Stimulated activated CD4-positive, alpha-beta T cell treated with anti-CD3 and anti-CD28 coated beads, Interleukin-4, amount 100 ng/mL, for 24 hours (primary cell): Measurements from ENCODE around the gene SERPINE2.
"Not testable (repeated sequence)": the region's sequence is repeated elsewhere in the genome, so short reads cannot be mapped to it uniquely, and the experiment has no call there.

Source experiments
- DNase-seq: peaks from one replicate; pipeline ENCODE4 v3.0.0-alpha.2; 2020

Gene SERPINE2

DNA sequence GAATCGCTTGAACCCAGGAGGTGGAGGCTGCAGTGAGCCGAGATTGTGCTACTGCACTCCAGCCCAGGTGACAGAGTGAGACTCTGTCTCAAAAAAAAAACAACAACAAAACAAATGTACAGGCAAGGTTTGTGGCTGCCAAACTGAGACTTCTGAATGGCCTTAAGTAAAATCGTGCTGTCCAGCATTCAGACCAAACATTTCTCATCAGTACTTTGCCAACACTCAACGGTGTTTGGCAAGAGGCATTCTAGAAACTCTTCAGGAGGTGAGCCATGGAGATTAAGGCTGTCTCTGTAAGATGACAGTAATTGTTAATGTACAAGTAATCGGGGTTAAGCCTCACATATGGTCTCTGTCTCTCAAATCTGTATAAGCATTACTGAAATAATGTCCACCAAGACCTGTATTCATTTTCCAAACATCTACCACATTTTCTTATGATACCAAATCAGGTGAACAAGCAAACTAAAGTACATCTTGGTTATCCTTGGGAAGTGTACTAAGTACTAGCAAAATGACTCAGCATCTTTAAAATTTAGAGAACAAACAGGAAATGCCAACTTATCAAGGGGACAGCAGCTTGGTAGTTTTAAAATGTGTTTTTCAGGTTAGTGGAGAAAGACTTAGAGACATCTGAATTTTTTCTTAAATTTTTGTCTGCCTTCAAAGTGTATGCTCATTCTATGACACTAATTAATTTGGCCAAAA lies 29.3 kb downstream of the SERPINE2 start:
- DNase-seq: no peak

DNA sequence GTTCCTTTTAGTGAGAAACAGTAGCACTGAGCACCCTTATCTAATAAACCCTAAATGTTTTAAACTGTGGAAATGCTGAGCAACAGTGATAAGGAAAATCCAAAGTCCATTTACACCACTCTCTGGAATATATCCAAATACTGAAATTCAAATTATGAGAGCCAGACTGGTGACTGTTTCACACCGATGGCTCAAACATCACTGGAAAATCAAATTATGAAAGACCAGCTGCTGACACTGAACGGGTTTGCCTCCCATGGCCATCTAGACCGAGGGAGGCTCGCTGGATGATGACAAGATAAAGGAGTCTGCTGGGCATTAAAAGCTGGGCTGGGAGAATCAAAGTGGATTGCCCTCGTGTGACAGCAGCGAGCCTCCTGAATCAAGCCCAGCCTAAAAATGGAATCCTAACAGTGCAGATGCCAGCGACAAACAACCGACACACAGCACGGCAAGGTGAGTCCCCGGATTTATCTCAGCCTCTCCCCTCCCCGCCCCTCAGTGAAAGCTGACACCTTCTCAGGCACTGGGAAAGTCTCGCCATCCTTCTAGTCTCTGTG lies 30.3 kb downstream of the SERPINE2 start:
- DNase-seq: no peak

DNA sequence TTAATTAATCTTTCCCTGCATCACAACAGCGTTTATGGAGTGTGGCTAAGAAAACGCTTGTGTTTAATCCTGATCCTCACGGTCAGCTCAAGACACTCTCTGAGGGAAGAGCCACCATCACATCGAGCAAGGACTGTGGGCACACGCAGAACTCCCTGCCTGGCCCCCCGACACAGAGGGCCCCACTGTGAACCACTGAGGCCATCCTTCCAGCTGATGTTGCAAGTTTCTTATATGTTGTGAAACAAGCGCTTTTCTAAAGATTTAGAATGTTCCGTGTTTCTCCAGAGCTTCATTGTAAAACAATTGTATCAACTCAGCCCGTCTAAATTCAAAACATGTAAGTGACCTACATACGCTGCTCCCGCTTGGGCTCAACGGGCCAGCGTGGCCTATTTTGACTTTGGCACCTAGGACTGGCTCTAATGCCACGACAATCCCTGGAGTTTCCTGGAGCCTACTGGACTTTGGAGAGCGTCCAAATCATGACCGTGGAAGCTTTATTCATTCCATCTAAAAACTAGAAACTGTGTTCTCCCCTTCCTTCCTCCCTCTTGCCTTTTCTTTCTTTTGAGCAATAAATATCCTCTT lies 34.9 kb downstream of the SERPINE2 start:
- DNase-seq: no peak

DNA sequence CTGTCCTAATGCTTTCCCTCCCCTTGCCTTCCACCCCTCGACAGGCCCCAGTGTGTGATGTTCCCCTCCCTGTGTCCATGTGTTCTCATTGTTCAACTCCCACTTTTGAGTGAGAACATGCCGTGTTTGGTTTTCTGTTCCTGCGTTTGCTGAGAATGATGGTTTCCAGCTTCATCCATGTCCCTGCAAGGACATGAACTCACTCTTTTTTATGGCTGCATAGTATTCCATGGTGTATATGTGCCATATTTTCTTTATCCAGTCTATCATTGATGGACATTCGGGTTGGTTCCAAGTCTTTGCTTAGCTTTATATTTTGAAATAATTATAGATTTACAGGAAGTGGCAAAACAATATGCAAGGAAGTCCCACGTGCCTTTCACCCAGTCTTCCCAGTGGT lies 38.4 kb downstream of the SERPINE2 start:
- not testable (repeated sequence) for DNase-seq

DNA sequence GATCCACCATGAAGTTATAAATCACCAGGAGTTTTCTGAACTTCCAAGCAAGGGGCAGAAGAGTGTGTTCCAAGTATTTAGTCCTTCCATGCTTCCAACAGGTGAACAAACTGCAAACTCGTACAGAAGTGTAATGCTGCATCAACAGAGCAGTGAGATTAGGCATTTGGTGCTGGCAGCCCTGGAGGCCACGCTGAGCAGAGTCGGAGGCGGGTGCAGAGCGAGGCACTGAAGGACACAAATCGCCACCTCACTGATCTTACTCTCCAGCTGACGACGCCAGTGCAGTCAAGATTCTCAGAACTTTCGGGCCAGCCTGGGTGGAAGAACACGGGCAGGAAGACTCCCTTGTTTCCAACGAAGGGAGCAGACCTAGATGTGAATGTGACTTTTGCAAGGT lies 39.2 kb downstream of the SERPINE2 start:
- no peak for DNase-seq

DNA sequence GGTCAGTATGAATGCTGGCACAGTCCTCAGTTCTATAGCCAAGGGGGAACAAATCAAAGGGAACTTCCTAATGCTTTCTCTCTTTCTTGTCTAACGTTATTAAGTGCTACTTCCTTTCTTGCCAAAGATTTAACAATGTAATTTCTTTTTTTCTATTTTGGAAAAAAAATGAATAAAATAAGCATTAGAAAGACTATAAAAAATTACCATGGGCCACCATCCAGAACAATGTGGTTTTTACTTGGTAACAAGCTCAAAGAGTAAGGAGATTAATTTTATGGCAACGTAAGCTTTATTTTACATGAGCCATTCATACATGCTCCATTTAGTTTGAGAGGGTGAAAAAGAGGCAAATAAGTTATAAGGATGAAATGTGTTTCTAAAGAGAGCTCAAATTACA lies 40.1 kb downstream of the SERPINE2 start:
- DNase-seq: no peak

DNA sequence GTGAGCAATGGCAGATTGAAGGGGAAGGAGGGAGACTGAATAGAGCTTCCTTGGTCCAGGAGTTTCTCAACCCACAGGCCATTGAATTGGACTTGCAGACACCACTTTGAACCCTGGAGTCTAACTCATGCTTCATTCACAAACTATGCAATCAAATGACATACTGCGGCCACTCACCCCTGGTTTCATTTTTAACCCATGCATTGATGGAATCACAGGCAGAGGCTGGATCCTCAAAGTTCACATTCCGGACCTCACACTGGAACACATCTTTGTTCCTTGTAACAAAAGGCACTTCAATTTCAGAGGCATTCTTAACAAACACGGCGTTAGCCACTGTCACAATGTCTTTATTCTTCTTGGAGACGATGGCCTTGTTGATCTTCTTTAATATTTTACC lies 41.1 kb downstream of the SERPINE2 start:
- DNase-seq: no peak

DNA sequence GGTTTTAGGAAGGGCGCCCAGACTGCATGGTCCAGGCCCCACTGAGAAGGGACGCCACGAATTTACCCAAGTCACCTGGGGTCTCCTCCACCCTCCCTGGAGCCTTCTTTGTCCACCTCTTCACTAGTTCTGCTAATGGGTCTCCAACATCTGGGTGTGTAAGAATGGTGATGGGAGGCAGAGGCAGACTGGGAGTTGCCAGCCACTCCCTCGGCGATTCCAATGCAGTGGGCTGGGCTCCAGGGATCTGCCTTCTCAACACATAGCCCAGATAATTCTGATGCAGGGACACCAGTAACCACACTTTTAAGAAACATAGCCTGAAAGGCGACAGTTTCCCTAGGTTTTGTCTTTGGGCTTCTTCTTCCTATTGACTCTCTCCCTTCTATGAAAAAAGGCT lies 42.7 kb downstream of the SERPINE2 start:
- no peak for DNase-seq

DNA sequence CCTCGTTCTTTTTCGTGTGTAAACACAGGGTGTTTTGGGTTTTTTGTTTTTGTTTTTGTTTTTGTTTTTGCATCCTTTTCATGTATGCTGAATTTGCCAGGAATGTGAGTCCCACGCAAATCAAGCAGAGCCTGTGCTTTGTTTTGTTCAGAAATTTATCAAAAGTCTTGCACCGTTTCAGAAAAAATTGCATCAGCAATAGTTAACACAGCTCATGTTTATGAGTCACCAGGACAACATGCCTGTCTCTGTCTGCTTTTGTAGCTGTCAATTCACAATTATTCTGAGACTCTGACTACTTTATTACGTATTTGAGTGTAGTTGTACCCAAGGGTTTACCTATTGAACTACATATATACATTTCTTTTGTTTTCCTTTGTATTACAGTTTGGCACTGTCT lies 43.5 kb downstream of the SERPINE2 start:
- DNase-seq: no peak

DNA sequence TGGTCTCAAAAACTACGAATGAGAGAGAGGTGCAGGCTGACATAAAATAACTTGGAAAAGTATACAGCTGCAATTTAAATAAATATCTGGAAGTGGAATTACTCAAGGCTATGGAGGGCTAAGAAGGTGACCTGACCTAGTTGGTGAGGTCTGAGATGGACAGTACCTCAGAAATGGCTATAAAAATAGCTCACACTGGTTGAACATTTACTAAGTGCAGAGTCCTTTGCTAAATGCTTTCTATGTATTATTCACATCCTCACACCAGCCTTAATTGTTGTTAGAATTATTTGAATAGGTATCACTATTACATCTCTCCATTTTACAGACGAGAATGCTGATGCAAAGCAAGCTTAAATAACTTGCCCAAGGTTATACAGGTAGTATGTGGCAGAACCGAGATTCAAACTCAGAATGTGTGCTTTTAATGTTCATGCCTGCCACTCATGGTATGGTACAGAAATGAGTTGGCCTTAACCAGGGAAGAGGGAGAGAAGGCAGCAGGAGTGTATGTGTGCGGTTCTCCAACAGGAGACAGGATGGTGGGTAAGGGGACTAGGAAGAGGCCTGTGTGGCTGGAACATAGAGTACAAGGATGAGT lies 44.4 kb downstream of the SERPINE2 start:
- DNase-seq: no peak

DNA sequence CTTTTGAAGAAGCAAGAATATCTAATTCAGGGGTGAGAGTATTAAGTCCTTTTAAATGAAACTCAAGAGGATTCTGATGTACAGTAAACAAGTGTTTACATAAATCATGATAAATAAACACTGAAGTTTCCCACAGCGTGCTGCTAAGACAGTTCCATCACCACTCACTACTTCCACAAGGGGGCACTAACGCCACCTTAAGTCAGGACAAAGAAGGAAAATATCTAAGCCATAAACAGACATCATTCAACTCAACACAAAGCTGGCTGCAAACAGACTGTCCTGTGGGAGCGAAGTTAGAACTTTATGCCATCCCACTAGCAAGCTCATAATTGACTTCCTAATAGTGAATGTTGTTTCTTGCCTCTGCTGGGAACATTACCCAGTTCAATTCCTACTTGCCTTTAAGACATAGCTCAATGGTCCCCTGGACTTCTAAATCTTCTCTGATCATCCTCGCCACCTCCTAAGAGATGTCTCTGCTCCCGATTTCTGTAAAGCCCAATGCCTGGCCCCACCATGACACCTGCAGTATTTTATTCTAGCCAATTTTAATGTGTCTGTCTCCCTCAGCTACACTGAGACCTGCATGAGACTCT lies 45.4 kb downstream of the SERPINE2 start:
- peak; percentile 69 for DNase-seq

DNA sequence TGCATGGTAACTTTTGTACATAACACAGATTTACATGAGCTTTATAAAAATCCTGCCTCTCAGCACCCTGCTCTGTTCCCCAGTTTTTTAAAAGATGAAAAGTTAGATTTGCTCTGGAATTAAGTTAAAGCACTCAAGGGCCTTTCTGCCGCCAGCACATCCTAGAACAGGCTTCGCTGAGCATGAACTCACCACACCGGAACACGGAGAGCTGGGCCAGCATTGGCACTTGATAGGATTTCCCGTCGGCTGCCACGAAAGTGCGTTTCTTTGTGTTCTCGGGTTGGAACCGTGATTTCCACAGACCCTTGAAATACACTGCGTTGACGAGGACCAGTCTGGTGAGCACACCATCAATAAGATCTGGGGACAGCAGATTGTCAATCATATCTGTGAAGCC lies 47.5 kb downstream of the SERPINE2 start:
- DNase-seq: no peak

DNA sequence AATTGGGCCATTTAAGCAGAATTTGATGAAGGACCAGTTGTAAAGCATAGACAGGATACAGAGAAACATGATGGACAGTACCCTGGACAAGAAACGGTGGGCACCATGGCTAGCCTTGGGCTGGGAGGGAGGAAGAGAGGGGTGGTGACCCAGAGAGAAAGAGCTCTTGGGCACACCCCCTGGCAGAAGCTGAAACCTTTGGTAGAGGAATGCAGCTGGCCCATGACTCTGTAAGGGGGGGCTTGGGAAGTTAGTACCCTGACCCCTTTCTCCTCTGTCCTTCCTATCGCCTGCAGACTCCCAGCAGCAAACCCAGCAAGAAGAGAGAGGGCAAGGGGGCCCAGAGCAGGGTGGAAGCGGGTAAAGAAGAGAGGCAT lies 49.2 kb downstream of the SERPINE2 start:
- DNase-seq: no peak

DNA sequence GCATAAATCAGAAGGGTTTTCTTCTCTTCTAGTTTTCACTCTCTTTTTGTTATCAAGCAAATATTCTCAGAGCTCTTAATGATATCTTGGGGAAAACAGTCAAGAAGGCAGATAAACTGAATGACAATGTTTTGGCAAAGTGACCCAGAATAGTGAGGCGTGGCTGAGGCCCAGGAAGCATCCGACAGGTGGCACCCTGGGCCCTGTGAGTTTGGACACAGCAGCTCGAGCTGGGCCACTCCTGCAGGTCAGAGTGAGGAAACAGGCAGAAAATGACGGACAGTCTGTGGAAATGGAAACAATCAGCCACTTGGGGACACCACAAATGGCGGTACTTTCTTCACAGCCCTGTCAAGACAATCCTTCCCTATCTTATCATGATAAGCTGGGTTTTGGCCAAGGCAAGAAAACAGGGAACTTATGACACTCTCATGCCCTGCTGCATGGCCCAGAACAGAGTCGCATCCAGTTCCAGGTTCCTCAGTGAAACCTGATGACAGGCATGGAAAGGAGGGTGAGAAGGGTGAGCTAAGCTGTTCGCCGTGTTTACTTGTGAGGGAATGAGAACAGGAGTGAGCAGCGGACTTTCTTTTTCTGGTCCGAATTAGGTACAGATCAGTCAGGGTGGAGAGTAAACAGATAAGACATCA lies 49.8 kb downstream of the SERPINE2 start:
- DNase-seq: no peak

DNA sequence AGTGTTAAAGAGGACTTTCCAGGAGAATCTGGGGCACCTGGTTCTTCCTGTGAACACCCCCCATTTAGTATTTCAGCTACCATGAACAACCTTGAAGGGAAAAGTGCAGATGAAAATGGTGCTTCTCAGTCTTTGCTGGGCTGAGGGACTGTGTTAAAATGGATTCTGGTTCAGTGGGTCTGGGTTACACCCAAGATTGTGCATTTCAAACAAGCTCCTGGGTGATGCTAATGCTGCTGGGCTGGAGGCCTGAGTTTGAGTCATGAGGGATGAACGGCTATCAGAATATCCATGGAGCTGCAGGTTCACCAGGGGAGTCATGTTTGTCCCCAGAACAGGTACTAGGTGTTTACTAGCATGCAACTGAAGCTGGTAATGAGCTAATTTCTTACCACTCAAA lies 57.8 kb downstream of the SERPINE2 start:
- no peak for DNase-seq

DNA sequence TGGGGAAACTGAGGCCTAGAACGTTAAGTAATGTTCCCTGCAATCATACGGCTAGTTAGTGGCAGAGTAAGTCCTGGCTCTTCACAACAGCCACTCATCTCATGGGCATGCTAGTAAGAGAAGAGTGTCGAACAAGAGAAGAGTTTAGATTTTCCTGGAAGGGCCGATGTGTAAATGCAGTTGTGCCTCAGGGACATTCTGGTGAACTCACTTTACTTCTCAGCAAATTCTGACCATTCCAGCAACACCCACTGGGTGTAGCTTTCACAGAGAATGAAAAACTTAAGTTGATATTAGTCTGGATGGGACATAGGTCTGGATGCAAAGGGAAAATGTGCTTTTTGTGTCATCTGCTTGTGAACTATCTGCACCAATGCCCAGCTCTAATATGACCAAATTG lies 58.3 kb downstream of the SERPINE2 start:
- DNase-seq: no peak

DNA sequence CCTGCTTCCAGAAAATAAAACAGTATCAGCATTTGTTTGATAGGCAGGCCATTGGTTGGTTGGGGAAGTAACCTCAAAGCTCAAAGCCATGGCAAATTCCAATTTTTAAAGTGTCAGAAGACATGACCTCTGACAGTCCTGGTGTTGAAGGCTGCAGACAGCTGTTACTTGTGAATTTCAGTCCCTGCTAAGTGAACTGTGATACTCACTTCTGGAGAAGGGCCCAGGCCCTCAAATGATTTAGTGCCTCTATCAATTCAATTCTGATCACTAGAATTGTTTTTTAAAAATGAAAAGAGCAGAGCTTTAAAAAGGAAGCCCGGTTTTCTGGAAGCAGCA lies 58.7 kb downstream of the SERPINE2 start:
- DNase-seq: no peak

DNA sequence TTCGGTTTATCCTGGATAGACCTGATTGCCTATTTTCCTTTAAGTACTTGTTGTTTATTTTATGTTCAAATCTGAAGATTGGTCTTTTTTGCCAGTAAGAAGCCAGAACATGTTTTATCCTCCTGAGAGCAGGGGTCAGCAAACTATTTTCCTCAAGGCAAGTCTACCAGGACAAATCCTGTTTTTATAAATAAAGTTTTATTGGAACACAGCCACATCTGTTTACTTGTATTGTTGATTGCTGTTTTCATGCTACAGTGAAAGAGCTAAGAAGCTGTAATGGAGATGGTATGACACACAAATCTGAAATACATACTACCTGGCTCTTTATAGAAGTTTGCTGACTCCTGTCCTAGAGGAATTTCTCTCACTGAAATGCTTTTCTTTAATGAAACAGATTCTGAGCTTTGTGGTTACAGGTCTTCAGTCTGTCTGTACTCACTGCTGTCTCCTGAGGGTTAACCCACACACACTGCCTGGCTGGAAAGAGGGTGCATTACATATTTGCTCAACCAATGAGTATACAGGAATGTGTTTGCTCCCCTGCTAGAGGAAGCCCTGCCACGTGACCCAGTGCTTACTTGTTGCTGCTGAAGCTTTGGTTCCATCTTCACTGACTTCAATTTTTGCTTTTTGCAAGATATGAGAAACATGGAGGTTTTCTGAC lies 59.2 kb downstream of the SERPINE2 start:
- DNase-seq: no peak

DNA sequence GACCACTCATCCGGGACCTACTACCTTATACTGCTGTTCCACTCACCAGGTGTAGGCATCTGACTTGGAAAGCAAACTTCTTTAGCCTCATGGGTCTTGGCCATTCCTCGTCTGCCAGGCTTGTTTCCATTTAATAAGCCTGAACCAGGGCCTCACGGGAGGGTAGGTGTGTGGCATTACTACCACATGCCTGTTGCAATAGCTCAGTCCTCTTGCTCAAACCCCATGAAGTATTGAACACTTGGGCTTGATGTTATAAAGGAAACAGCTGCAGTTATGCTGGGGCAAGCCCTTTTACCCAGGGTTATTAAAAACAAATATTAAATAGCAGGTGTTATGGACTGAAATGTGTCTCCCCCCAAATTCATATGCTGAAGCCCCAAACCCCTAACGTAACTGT lies 60.6 kb downstream of the SERPINE2 start:
- DNase-seq: no peak

DNA sequence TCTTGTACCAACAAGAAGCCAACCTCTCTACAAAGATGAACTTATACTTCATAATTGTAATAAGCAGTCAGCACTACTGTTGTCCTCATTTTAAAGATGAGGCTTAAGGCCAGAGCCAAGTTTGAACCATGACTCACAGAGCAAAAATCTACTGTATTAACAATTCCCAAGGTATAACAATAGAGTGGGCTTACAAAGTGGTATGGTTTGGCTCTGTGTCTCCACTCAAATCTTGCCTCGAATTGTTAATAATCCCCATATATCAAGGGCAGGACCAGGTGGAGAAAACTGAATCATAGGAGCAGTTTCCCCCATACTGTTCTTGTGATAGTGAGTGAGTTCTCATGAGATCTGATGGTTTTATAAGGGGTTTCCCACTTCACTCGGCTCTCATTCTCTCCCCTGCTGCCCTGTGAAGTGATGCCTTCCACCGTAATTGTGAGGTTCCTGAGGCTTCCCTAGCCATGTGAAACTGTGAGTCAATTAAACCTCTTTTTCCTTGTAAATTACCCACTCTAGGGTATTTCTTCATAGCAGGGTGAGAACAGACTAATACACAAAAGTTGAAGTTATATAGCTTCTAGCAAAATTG lies 62.4 kb downstream of the SERPINE2 start:
- no peak for DNase-seq

DNA sequence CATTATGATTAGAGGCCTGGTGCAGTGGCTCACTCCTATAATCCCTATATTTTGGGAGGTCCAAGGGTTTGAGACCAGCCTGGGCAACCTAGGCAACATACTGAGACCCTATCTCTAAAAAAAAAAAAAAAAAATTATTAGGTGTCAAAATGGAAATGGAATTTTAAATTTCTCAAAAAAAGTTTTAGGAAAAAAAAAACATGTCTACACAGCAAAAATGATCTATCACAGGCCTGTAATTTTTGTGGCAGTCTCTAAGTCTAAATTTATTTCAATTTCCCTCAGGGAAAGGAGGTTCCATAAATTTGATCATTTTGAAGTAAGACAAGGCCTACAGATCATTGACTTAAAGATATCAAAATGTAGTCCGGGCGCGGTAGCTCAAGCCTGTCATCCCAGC lies 65.5 kb downstream of the SERPINE2 start:
- DNase-seq: no peak

DNA sequence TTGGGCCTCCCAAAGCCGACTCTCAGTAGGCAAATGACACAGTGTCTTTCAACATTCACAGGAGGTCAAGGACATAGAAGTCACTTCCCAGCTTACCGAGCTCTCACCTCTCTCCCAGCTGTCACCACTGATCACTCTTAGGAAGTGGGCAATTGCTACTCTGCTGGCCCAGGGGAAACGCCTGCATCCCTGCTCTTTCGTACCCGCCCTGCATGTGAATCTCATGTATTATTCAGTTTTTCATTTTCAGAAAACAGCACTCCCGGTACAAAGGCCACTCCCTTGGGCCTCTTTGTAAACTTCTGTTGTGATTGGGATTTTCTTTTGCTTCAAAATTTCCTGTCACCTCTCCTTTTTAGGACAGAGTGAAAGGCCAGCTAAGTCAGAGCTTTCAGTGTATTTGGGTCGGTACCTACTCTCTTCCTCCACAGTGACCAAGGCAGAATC lies 66.4 kb downstream of the SERPINE2 start:
- DNase-seq: no peak

DNA sequence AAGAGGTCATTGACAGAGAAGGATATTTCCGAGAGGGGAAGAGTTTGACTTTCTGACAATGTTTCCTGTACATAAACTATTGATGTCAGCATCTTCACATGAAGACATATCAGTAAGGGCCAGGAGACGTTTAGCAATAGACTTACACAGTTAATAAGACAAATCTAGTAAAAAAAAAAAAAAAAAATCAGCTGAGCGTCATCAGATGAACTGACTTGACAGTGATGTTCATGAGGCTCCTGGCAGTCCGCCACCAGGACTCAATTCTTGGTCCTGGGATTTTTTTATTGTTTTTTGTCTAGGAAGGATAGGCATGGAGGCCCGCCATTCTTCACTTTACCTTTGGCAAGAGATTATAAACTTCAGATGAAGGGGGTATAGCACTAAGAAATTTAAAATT lies 67.4 kb downstream of the SERPINE2 start:
- no peak for DNase-seq
